NOMO-1 treated with dmso at 0.1 percent for 144 hours (cell line): ENCODE results near the gene HAPLN2.
"Not testable (repeated sequence)": the region's sequence is repeated elsewhere in the genome, so short reads cannot be mapped to it uniquely, and the experiment has no call there.

Source experiments
- DNase-seq: peaks from one replicate; lab custom pipeline; 2025; ENCODE audit not compliant: unreplicated experiment; lab: John Stamatoyannopoulos, UW

The HAPLN2 gene

GRCh38 chr1:156618853-156619581, at the start of gene HAPLN2:
Gene HAPLN2 (plus strand): TSS chr1:156619415. CDS start chr1:156623491, 4,076 bp downstream.
- no peak for DNase-seq

- peak; percentile 20 for DNase-seq
These were observed 47.9 kb upstream of the HAPLN2 start for GRCh38 chr1:156571261-156571852.

- peak; percentile 77 for DNase-seq
These were observed 47.1 kb upstream of the HAPLN2 start, which contains the start of gene IQGAP3 for GRCh38 chr1:156571919-156572662. Gene IQGAP3 (minus strand): TSS chr1:156572565. CDS start chr1:156572529, 36 bp downstream.

GRCh38 chr1:156572663-156573018, 46.6 kb upstream of the HAPLN2 start:
- DNase-seq: no peak

- no peak for DNase-seq
These were observed 45.1 kb upstream of the HAPLN2 start for GRCh38 chr1:156574039-156574633.

- DNase-seq: no peak
These were observed 41.7 kb upstream of the HAPLN2 start for GRCh38 chr1:156577550-156577949.

- DNase-seq: no peak
These were observed 41.2 kb upstream of the HAPLN2 start for GRCh38 chr1:156578055-156578454.

- DNase-seq: no peak
These were observed 39.7 kb upstream of the HAPLN2 start, which contains the start of gene TTC24 for GRCh38 chr1:156579472-156579871. Gene TTC24 (plus strand): TSS chr1:156579723. CDS start chr1:156581365, 1,642 bp downstream.

GRCh38 chr1:156581661-156582387, 37.4 kb upstream of the HAPLN2 start:
- no peak for DNase-seq

GRCh38 chr1:156582388-156583017, 36.7 kb upstream of the HAPLN2 start:
- DNase-seq: no peak

- peak; percentile 57 for DNase-seq
These were observed 35.2 kb upstream of the HAPLN2 start for GRCh38 chr1:156583821-156584622.

- DNase-seq: no peak
These were observed 34.4 kb upstream of the HAPLN2 start for GRCh38 chr1:156584813-156585212.

GRCh38 chr1:156586323-156586722, 32.9 kb upstream of the HAPLN2 start:
- no peak for DNase-seq

- no peak for DNase-seq
These were observed 32.2 kb upstream of the HAPLN2 start for GRCh38 chr1:156586892-156587477.

GRCh38 chr1:156587927-156588326, 31.3 kb upstream of the HAPLN2 start:
- DNase-seq: not testable (repeated sequence)

- no peak for DNase-seq
These were observed 29.7 kb upstream of the HAPLN2 start for GRCh38 chr1:156589546-156589945.

GRCh38 chr1:156590326-156591180, 28.7 kb upstream of the HAPLN2 start:
- no peak for DNase-seq

GRCh38 chr1:156591181-156591431, 28.1 kb upstream of the HAPLN2 start:
- DNase-seq: peak; percentile 17
